Astrocyte of the cerebellum (primary cell): ENCODE data around the gene FTSJ3.
"Not testable (repeated sequence)": the region's sequence is repeated elsewhere in the genome, so short reads cannot be mapped to it uniquely, and the experiment has no call there.

Experiments
- DNase-seq: peaks from one replicate; pipeline ENCODE4 v3.0.0-alpha.2; 2011; ENCODE audit warnings: low read depth
- H3K4me3 ChIP-seq: 2 replicates; pipeline ENCODE4 v1.5.1; 2011; ENCODE audit warnings: mild to moderate bottlenecking, low read depth, low read length, moderate library complexity
- CTCF ChIP-seq: IDR thresholded peaks from 2 replicates; pipeline ENCODE4 v1.5.1; 2012; ENCODE audit warnings: low read length, low read depth, moderate library complexity, mild to moderate bottlenecking; ENCODE audit errors: missing control alignments
- in situ Hi-C: cut with HindIII; loops from 2 replicates; pipeline ENCODE4 v1.10.0; 2017; ENCODE audit warnings: low sequenced_read_pairs

Gene FTSJ3

GRCh38 chr17:63859257-63859656 lies 31.8 kb upstream of the FTSJ3 start:
- no peak for TF ChIP-seq CTCF
- H3K4me3 ChIP-seq, result no peak overlapping the region
- no peak for DNase-seq
- in situ Hi-C loops, result no loop called here

- in situ Hi-C loops, DNase-seq, H3K4me3 ChIP-seq: not testable (repeated sequence)
Observed at GRCh38 chr17:63856425-63856824, 29.0 kb upstream of the FTSJ3 start.

GRCh38 chr17:63855185-63855584 lies 27.7 kb upstream of the FTSJ3 start:
- DNase-seq, result no peak
- no peak overlapping the region for H3K4me3 ChIP-seq
- TF ChIP-seq CTCF, result no peak
- in situ Hi-C loops, result no loop called here

DNA sequence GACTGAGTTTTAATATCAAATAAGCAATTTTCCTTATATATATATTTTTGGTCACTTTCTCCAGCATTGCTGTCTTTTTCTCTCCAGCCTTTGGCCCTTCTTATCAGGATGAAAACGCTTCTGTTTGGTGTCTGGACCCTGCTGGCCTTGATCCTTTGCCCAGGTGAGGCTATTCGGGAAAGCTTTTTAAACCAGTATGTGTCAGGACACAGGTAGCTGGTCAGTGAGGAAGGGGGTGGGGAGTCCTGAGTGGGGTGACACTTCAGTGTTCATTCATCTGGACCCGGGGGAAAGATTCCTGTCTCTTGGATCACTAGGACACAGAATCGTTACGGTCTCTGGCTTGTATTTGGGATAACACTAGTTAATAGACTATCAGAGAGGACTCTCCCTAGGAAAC lies 27.2 kb upstream of the FTSJ3 start:
- H3K4me3 ChIP-seq, result no peak overlapping the region
- no peak for TF ChIP-seq CTCF
- in situ Hi-C loops, result no loop called here
- no peak for DNase-seq

GRCh38 chr17:63853260-63853659 lies 25.8 kb upstream of the FTSJ3 start:
- in situ Hi-C loops, result no loop called here
- TF ChIP-seq CTCF, result no peak
- no peak for DNase-seq
- H3K4me3 ChIP-seq, result no peak overlapping the region

GRCh38 chr17:63850401-63850800 lies 22.9 kb upstream of the FTSJ3 start:
- no peak for TF ChIP-seq CTCF
- DNase-seq, result no peak
- no peak overlapping the region for H3K4me3 ChIP-seq
- in situ Hi-C loops, result no loop called here

- no peak for DNase-seq
- in situ Hi-C loops, result no loop called here
- peak; percentile 61 for TF ChIP-seq CTCF
- H3K4me3 ChIP-seq, result peak overlapping the region; percentile 28
Observed at GRCh38 chr17:63848834-63849689, 21.6 kb upstream of the FTSJ3 start.
